ENCODE data around the gene CFH.
"Not testable (repeated sequence)": the region's sequence is repeated elsewhere in the genome, so short reads cannot be mapped to it uniquely, and the experiment has no call there.

The CFH gene

DNA sequence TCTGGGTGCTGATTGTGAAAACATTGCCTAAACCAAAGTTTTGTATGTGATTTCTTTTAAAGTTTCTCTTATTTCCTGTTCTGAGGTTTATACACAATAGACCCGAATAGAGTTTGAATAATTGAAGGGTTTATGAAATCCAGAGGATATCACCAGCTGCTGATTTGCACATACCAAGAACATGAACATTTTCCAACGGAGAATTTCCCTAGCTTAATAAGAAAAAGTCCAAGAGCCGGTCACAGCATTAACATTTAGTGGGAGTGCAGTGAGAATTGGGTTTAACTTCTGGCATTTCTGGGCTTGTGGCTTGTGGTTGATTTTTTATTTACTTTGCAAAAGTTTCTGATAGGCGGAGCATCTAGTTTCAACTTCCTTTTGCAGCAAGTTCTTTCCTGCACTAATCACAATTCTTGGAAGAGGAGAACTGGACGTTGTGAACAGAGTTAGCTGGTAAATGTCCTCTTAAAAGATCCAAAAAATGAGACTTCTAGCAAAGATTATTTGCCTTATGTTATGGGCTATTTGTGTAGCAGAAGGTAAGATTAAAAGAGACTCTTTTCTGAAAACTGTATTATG, at the start of gene CFH:
CFH (plus strand) TSS at position 407 of the 579 bp plus-strand sequence; CDS start at position 482, 75 bp downstream.
- no peak for FAIRE-seq

DNA sequence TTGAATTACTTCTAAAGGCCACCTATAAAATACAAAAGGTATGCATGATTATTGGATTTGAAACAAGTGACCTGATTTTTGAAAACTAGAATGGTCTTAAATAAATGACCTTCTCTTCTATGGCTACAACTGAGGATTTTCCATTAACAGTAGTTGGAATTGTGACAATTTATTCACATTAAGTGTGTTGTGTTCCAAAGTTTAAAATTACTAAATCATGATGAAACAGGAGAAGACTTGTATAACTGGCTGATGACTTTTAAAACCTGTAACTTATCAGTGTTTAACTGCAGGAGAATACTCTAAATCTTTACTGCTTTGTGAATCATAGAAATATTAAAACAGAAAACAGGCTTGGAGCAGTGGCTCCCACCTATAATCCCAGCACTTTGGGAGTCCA, 48.2 kb upstream of the CFH start:
- no peak for FAIRE-seq

GRCh38 chr1:196607981-196608380, 43.9 kb upstream of the CFH start:
- no peak for FAIRE-seq

- no peak for FAIRE-seq
Measured at GRCh38 chr1:196608390-196609369, 43.2 kb upstream of the CFH start, which contains the start of gene KCNT2. Gene KCNT2 (minus strand): TSS chr1:196608440. CDS start chr1:196608309, 131 bp downstream.

- no peak for FAIRE-seq
Measured at GRCh38 chr1:196609370-196609737, 42.5 kb upstream of the CFH start.

GRCh38 chr1:196611873-196612272, 40.0 kb upstream of the CFH start:
- no peak for FAIRE-seq

- no peak for FAIRE-seq
Measured at GRCh38 chr1:196619721-196620120, 32.1 kb upstream of the CFH start.

- no peak for FAIRE-seq
Measured at GRCh38 chr1:196623079-196623478, 28.8 kb upstream of the CFH start.

- FAIRE-seq, result no peak
Measured at GRCh38 chr1:196628838-196629237, 23.0 kb upstream of the CFH start.

DNA sequence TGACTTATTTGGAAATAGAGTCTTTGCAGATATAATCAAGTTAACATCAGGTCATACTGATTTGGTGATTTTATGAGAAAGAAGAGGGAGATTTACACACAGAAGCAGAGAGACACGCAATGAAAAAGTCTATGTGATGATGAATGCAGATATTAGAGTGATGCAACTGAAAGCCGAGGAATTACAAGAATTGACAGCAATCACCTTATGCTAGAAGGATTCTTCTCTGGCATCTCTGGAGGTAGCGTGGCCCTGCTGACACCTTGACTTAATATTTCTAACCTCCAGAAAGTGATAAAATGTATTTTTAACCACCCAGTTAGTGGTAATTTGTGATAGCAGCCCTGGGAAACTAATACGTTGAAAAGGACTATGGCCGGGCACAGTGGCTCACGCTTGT, 14.2 kb upstream of the CFH start:
- no peak for FAIRE-seq

DNA sequence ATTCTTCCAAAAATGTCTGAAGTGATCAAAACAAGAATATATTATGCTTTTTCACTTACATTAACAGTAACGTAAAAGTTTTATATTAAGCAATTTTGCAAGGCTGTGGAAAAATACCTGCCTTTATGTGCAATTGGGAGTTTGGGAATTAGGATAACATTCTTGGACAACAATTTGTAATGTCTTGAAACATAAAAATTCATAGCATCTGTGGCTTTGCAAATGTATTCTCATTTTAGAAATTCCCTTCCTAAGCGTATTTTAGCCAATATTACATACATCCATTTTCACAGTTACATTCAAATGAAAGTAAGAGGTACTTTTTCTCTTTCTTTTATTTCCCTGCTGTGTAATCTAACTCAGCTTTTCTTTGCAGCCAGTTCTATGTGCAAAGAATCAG, 13.4 kb upstream of the CFH start:
- no peak for FAIRE-seq

DNA sequence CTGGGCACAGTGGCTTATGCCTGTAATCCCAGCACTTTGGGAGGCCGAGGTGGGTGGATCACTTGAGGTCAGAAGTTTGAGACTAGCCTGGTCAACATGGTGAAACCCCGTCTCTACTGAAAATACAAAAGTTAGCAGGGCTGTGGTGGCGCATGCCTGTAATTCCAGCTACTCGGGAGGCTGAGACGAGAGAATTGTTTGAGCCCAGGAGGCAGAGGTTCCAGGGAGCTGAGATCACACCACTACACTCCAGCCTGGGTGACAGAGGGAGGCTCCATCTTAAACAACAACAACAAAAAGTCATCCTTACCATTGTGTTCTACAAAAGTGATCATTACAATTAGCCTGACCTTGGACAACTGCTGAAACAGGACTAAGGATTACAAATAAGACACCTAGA, 12.6 kb upstream of the CFH start:
- FAIRE-seq, result not testable (repeated sequence)

DNA sequence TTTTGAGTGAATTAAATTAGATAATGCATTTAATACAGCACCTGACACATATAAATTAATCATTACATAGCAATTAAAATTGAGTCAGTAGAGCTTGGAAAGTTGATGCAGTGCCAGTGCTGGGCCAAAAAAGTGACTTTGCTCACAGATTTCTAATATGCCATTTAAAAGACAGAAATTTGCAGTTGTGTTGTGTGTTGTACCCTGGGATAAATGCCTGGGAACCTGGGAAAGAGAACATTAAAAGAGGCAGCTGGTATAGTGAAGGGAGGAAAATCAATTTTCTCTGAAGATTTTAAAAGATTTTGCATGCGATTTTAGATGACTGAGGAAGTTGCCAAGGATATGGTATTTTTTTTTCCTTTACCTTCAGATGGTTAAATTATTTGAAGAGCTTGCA, 10.9 kb upstream of the CFH start:
- FAIRE-seq, result no peak

DNA sequence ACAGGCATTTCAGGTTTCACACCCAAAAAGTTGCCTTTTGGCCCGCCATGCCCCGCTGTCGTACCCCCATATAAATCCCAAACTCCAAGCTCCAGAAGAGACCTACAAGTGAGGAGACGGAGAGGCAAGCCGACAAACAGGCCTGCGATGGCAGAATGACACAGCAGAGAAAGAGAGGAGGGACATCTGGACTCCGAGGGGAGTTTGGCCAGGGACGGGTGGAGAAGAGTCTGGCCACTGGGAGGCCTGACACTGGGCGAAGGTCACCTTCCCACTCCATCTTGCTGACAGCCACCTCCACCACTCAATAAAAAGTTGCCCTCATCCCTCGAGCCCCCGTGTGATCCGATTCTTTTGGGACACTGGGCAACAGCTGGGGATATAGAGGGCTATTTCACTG, 1.9 kb upstream of the CFH start:
- FAIRE-seq, result no peak

- FAIRE-seq, result no peak
Measured at GRCh38 chr1:196650403-196650802, 1.4 kb upstream of the CFH start.

DNA sequence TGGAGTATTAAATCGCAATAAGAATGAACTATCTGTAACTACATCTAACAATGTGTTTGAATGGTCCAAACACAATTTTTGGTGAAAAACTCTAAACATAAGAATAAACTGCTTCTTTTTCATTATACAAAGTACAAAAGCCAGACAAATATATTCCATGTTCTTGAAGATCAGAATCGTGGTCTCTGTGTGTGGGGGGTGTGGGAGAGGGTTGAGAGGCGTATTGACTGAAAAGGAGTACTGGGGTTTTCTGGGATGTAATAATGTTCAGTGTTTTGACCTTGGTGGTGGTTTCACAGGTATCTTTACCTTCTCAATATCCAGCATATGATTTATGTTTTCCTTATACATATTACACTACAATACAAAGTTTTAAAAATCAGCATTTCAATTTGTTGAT, 764 bp upstream of the CFH start:
- no peak for FAIRE-seq

DNA sequence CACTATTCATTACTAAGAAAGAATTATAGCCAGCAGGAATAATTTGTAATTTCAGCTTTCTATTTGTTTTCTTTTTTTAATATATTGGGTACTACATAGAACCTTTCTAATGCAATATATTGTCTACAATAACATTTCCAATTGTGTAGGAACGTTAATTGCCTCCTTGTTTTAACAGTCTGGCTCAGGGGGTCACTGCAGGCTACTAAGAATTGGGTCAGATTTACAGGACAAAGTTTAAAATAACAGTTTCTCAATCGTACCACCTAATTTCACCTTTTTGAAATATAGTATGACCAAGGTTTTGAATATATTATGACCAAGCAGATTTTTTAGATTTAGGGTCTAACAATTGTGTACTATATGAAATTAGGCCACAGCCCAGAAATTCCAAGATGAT, 2.4 kb downstream of the CFH start:
- FAIRE-seq, result no peak

- no peak for FAIRE-seq
Measured at GRCh38 chr1:196655071-196655470, 3.2 kb downstream of the CFH start.

- no peak for FAIRE-seq
Measured at GRCh38 chr1:196655494-196655893, 3.7 kb downstream of the CFH start.

DNA sequence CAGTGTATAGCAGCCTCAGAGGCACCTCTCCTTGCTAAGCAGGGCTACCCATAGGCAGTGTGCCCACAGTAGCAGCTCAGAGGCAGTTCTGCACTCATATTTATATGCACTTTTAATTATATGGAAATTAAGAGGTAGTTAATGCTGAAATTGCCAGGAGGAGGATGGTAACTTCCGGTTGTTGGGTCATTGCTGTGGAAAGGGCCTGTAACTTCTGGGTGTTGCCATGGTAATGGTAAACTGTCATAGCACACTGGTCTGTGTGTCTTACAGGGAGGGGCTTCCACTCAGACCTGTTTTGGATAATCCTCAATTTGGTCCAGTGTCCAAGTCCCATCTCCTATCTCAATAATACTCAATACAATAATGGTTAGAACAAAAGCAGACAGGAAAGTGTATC, 7.6 kb downstream of the CFH start:
- no peak for FAIRE-seq

DNA sequence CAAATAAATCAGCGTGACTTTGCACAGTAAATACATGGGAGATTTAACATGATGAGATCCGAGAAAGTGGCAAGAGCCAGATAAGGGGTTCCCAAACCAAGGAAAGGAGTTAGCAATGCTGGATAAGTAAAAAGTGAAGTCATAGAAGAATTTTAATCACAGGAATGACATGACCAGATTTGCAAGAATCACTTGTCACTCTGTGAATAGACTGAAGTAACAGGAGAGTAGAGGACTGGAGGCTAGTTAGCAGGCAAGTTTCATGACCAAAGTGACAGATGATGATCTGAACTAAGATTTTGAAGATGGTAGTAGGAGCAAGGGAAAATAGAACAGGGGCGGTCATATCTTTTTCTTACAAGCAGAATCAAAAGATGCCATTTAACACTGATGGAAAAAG, 8.4 kb downstream of the CFH start:
- no peak for FAIRE-seq

- FAIRE-seq, result peak; percentile 91
Measured at GRCh38 chr1:196660852-196661251, 9.0 kb downstream of the CFH start.

GRCh38 chr1:196661345-196661744, 9.5 kb downstream of the CFH start:
- no peak for FAIRE-seq

DNA sequence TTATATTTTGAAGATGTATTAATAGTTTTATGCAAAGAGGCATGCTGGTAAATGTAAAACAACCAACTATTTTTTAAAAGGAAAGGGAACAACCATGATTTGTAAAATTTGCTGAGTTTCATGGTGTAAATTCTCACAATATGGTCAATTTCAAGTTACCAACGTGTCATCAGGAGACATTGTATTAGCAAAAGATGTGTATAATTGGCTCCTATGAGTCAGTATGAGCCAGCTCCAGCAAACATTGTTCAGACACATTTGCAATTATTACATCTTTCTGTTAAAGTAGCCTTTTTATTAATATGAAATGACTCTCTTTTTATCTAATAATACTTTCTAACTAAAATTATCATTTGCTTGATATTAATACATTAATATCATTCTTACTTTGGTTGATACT, 15.3 kb downstream of the CFH start:
- no peak for FAIRE-seq

Data from endometrium (tissue), 2 donors.